HepG2 (cell line): ENCODE measurements around the gene MFAP4. TPM values are rescaled to one million over a fixed set of nuclear protein-coding genes. Genes with fewer than 3 reads are reported as not detected.

Experiments
- ARNTL ChIP-seq: sonication (generic); formaldehyde crosslinking; IDR thresholded peaks from 2 replicates; pipeline ENCODE4 v1.4.0; 2020; ENCODE audit warnings: mild to moderate bottlenecking, missing genetic modification reagents
- ATF2 ChIP-seq: sonication (generic); formaldehyde crosslinking; IDR thresholded peaks from 2 replicates; pipeline ENCODE4 v1.4.0; 2020; ENCODE audit warnings: missing genetic modification reagents
- CHCHD3 ChIP-seq: sonication (generic); formaldehyde crosslinking; IDR thresholded peaks from 2 replicates; pipeline ENCODE4 v1.8.0; 2022; ENCODE audit warnings: mild to moderate bottlenecking, missing genetic modification reagents, moderate library complexity
- CREB1 ChIP-seq, 2 experiments: fragments of 450-650 bp in 1 of 2; IDR thresholded peaks; 2 replicates each; pipeline ENCODE4 v1.6.1; 2016 to 2017; ENCODE audit warnings: control low read depth in 1 of 2, mild to moderate bottlenecking in 1 of 2, missing compliant biosample characterization in 1 of 2, missing genetic modification characterization in 1 of 2
- ETV5 ChIP-seq: IDR thresholded peaks from 2 replicates; pipeline ENCODE4 v1.6.1; 2018; ENCODE audit warnings: missing biosample characterization, missing genetic modification reagents, inconsistent platforms, borderline replicate concordance
- EZH2 ChIP-seq: conservative IDR thresholded peaks from 2 replicates; pipeline ENCODE4 v1.6.1; 2012; ENCODE audit warnings: mild to moderate bottlenecking, low read depth, low read length, moderate library complexity
- GMEB2 ChIP-seq: IDR thresholded peaks from 2 replicates; pipeline ENCODE4 v1.6.1; 2016; ENCODE audit warnings: missing biosample characterization, missing genetic modification reagents, low read depth
- HNF4G ChIP-seq, 2 experiments: sonication (generic) in 1 of 2; formaldehyde crosslinking in 1 of 2; IDR thresholded peaks; 2 replicates each; pipeline versions ENCODE4 v1.4.0 to v1.6.1; 2011 to 2020; ENCODE audit warnings: borderline replicate concordance in 2 of 2, low read depth in 2 of 2, mild to moderate bottlenecking in 2 of 2, low read length in 1 of 2, missing genetic modification reagents in 1 of 2, moderate library complexity in 1 of 2
- IRF9 ChIP-seq: sonication (generic); formaldehyde crosslinking; IDR thresholded peaks from 2 replicates; pipeline ENCODE4 v1.8.0; 2022; ENCODE audit warnings: missing genetic modification reagents, mild to moderate bottlenecking, borderline replicate concordance
- KLF9 ChIP-seq: IDR thresholded peaks from 2 replicates; pipeline ENCODE4 v1.6.1; 2016; ENCODE audit warnings: low read depth
- MAZ ChIP-seq, 2 experiments: sonication (generic) in 1 of 2; formaldehyde crosslinking in 1 of 2; IDR thresholded peaks; 2 replicates each; pipeline versions ENCODE4 v1.5.0 to v1.6.1; 2012 to 2020; ENCODE audit warnings: low read depth in 2 of 2, mild to moderate bottlenecking in 2 of 2, borderline replicate concordance in 1 of 2, improper control_type of control experiment in 1 of 2, low read length in 1 of 2, missing genetic modification reagents in 1 of 2, moderate library complexity in 1 of 2
- MLX ChIP-seq: IDR thresholded peaks from 2 replicates; pipeline ENCODE4 v1.6.1; 2016
- SIN3A ChIP-seq: IDR thresholded peaks from 2 replicates; pipeline ENCODE4 v1.6.1; 2011; ENCODE audit warnings: low read depth, mild to moderate bottlenecking, control low read depth, low read length, borderline replicate concordance
- SRSF9 ChIP-seq: fragments of 200-400 bp; formaldehyde crosslinking; IDR thresholded peaks from 2 replicates; pipeline ENCODE4 v1.6.1; 2018; ENCODE audit warnings: borderline replicate concordance, mild to moderate bottlenecking, low read depth, low read length; ENCODE audit not compliant: insufficient read depth, poor library complexity, severe bottlenecking
- THYN1 ChIP-seq: sonication (generic); formaldehyde crosslinking; IDR thresholded peaks from 2 replicates; pipeline ENCODE4 v1.8.1; 2023; ENCODE audit warnings: low read depth, mild to moderate bottlenecking, moderate library complexity, missing genetic modification reagents, borderline replicate concordance
- ZC3H13 ChIP-seq: sonication (generic); formaldehyde crosslinking; IDR thresholded peaks from 2 replicates; pipeline ENCODE4 v1.8.1; 2023; ENCODE audit warnings: mild to moderate bottlenecking, missing genetic modification reagents, moderate library complexity
- ZEB1 ChIP-seq: IDR thresholded peaks from 2 replicates; pipeline ENCODE4 v1.6.1; 2012; ENCODE audit warnings: mild to moderate bottlenecking, low read depth, inconsistent platforms; ENCODE audit not compliant: insufficient replicate concordance
- ZNF350 ChIP-seq: sonication (generic); formaldehyde crosslinking; IDR thresholded peaks from 2 replicates; pipeline ENCODE4 v1.4.0; 2020; ENCODE audit warnings: mild to moderate bottlenecking, low read depth, missing genetic modification reagents, borderline replicate concordance
- ZNF607 ChIP-seq: sonication (generic); formaldehyde crosslinking; IDR thresholded peaks from 2 replicates; pipeline ENCODE4 v1.5.1; 2020; ENCODE audit warnings: missing genetic modification reagents, mild to moderate bottlenecking, borderline replicate concordance
- ZNF776 ChIP-seq: sonication (generic); formaldehyde crosslinking; IDR thresholded peaks from 2 replicates; pipeline ENCODE4 v1.4.0; 2020; ENCODE audit warnings: mild to moderate bottlenecking, missing genetic modification reagents
- polyA plus RNA-seq, 8 experiments: library from polyadenylated mRNA; depleted of rRNA in 3 of 8; stranded (reverse) in 7 of 8; unstranded in 1 of 8; fragments of >200 nt; fragmentation: Illumina TruSeq in 4 of 8; extraction: Trizol in 4 of 8; gene quantifications; 2 replicates each; pipeline versions ENCODE4 v1.2.1 to v1.2.3, GENCODE V29; 2011 to 2016; ENCODE audit warnings: low read depth in 4 of 8, missing spikeins in 1 of 8, mixed read lengths in 1 of 8; ENCODE audit not compliant: insufficient read depth in 1 of 8
- total RNA-seq, 5 experiments: library from RNA; depleted of rRNA; stranded (reverse); fragments of >200 nt; fragmentation: Illumina TruSeq; extraction: Trizol; gene quantifications; 2 replicates each; pipeline ENCODE4 v1.2.3, GENCODE V29; 2016; ENCODE audit warnings: low read depth in 1 of 5

Gene MFAP4
- total and polyA plus RNA-seq, 2 of the 13 experiments (the other 11 are each of a cell fraction or from before 2014, with no cell fraction given) = 0.08 TPM; not detected in 1

GRCh38 chr17:19362277-19363113, 24.5 kb downstream of the MFAP4 start, which contains the start of gene B9D1 (continued):
- no peak for TF ChIP-seq MLX (CRISPR knock-in tag)
- TF ChIP-seq MAZ (IDR thresholded peaks at IDR 0.05; ENCODE audit: borderline replicate concordance, low read depth, low read length) = 0 out of 2 replicates have a peak, but pooled peaks have one; percentile 32
- peak; percentile 76; the same call in 1 of the 2 replicates for TF ChIP-seq MAZ (CRISPR knock-in tag; IDR thresholded peaks at IDR 0.05; ENCODE audit: low read depth)
- 0 out of 2 replicates have a peak, but pooled peaks have one; percentile 63 for TF ChIP-seq ZNF607
- peak; percentile 36; the same call in 1 of the 2 replicates for TF ChIP-seq CREB1 (IDR thresholded peaks at IDR 0.05)
- peak; percentile 73; the same call in 1 of the 2 replicates for TF ChIP-seq CREB1 (CRISPR knock-in tag; IDR thresholded peaks at IDR 0.05)
- peak; percentile 83; the same call in 1 of the 2 replicates for TF ChIP-seq SIN3A
- TF ChIP-seq EZH2 = no peak
- TF ChIP-seq ZC3H13 (CRISPR knock-in tag) = no peak
- TF ChIP-seq THYN1 = no peak
- TF ChIP-seq ZNF776 = peak; percentile 5; the same call in 1 of the 2 replicates
- peak; percentile 72; the same call in 1 of the 2 replicates for TF ChIP-seq ARNTL
- no peak for TF ChIP-seq SRSF9
- peak; percentile 71 for TF ChIP-seq ATF2 (CRISPR knock-in tag)
- peak; percentile 46; the same call in 1 of the 2 replicates for TF ChIP-seq KLF9 (CRISPR knock-in tag)
- TF ChIP-seq CHCHD3 = 0 out of 2 replicates have a peak, but pooled peaks have one; percentile 42
- TF ChIP-seq ZNF350 (CRISPR knock-in tag) = peak; percentile 89
- no peak for TF ChIP-seq HNF4G (IDR thresholded peaks at IDR 0.05; ENCODE audit: borderline replicate concordance, low read depth, low read length)
- TF ChIP-seq HNF4G (CRISPR knock-in tag; IDR thresholded peaks at IDR 0.05; ENCODE audit: borderline replicate concordance, low read depth) = no peak
- peak; percentile 71 for TF ChIP-seq ZEB1
- no peak for TF ChIP-seq IRF9 (CRISPR knock-in tag)
- TF ChIP-seq ETV5 (CRISPR knock-in tag) = no peak; the same call in 1 of the 2 replicates
- TF ChIP-seq GMEB2 (CRISPR knock-in tag) = no peak
